Tibial nerve (tissue), 3 donors: ENCODE measurements around the gene SWSAP1.

Experiments
- CTCF ChIP-seq, 5 experiments: fragments of 200-600 bp in 3 of 5; fragments of 450-650 bp in 2 of 5; sonication (generic) in 3 of 5; IDR thresholded peaks; one replicate each; pipeline ENCODE4 v1.5.1; 2016 to 2019; ENCODE audit warnings: antibody characterized with exemption in 5 of 5, mild to moderate bottlenecking in 3 of 5, moderate library complexity in 2 of 5
- POLR2A ChIP-seq, 2 donors: fragments of 450-650 bp; IDR thresholded peaks; one replicate each; pipeline ENCODE4 v1.6.1; 2017; ENCODE audit warnings: antibody characterized with exemption in 2 of 2, mild to moderate bottlenecking in 2 of 2, moderate library complexity in 2 of 2

DNA sequence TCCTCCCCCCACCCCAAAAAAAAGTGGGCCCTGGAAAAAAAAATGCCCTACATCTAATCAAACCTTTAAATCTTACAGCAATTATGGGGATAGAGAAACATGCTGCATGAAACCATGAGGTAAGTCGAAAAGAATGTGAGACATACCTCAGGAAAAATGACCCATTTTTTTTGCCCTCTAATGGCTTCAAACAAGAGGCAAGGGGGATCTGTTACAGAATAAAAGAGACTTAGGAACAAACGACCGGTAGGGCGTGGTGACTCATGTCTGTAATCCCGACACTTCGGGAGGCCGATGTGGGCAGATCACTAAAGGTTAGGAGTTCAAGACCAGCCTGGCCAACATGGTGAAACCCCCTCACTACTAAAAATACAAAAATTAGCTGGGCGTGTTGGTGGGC, 36.2 kb downstream of the SWSAP1 start:
- no peak for TF ChIP-seq CTCF (IDR thresholded peaks at IDR 0.05)
- TF ChIP-seq POLR2A (IDR thresholded peaks at IDR 0.05): no peak
